ENCODE data around the gene DNAJB13. TPM values are rescaled to one million over a fixed set of nuclear protein-coding genes. Genes with fewer than 3 reads are reported as not detected.

Gene DNAJB13
- total and polyA plus RNA-seq, 2 of the 4 experiments (the other 2 are of a cell fraction): 0.18 to 0.48 TPM

DNA sequence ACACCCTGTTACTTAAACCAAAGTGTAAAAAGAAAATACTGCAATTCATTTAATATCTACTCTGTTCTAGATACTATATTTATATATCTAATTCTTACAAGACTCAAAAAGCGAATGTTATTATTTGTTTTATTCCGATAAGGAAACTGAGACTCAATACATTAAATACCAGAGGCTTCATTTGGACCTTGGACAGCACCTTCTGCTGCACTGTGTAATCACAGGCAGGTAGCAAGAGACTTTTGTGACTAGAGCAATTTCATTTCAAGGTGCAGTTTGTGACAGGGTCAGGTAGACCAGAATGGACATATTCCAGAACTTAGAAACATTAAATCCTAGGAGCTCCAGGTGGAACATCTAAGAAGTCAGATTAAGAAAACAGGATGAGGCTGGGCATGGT, 21.4 kb upstream of the DNAJB13 start:
- no peaks in the 10 kb centered on the region for H3K27me3 ChIP-seq (ENCODE audit: control insufficient read depth, insufficient read depth, low read length)
- no CpG with 5 or more reads among the region's 2 CpGs for WGBS, 2 experiments (ENCODE audit: extremely low coverage in 2 of 2, insufficient read length in 1 of 2)
- no peak overlapping the region for H3K4me2 ChIP-seq (ENCODE audit: low read depth, low read length)
- H3K4me3 ChIP-seq (ENCODE audit: insufficient read depth, low read depth, low read length): no peak overlapping the region
- H3K56ac ChIP-seq (ENCODE audit: extremely low read depth, insufficient read depth, low read length): no peak overlapping the region
- no peak overlapping the region for H4K8ac ChIP-seq (ENCODE audit: low read depth in 2 of 2, low read length in 2 of 2)
- H3K36me3 ChIP-seq (ENCODE audit: control insufficient read depth, insufficient read depth, low read length): peaks cover 25% of the 10 kb centered on the region
- CTCF ChIA-PET: no interaction called here
- H3K14ac ChIP-seq (replicated peaks; ENCODE audit: low read depth, low read length): no peak overlapping the region
- no peak overlapping the region for H3K4ac ChIP-seq (ENCODE audit: low read depth, low read length)
- in situ Hi-C loops (cut with MboI; ENCODE audit: low sequenced_read_pairs) (no loop called here), dilution Hi-C loops (cut with HindIII; ENCODE audit: low sequenced_read_pairs, unreplicated experiment) (no loop called here), intact Hi-C loops (cut with micrococcal nuclease) (no loop called here)
- POLR2A ChIA-PET (ENCODE audit: unreplicated experiment): no interaction called here
- no peaks in the 10 kb centered on the region for H4K20me1 ChIP-seq (ENCODE audit: insufficient read depth, low read length)
- H2BK5ac ChIP-seq (ENCODE audit: low read depth, low read length, poor library complexity, severe bottlenecking): no peak overlapping the region
- DNase-seq: no peak
- H4K91ac ChIP-seq (ENCODE audit: insufficient read depth, low read depth, low read length): no peak overlapping the region
- no peak overlapping the region for H2BK20ac ChIP-seq (ENCODE audit: low read depth, low read length)
- H2BK120ac ChIP-seq (ENCODE audit: low read depth, low read length): no peak overlapping the region
- no peak overlapping the region for H2AK5ac ChIP-seq (ENCODE audit: low read depth, low read length)
- H2AFZ ChIP-seq (replicated peaks; ENCODE audit: low read length, poor library complexity): no peak overlapping the region
- H2BK15ac ChIP-seq (ENCODE audit: low read depth, low read length): no peak overlapping the region
- H3K9me3 ChIP-seq (ENCODE audit: control insufficient read depth, insufficient read depth, low read length): no peaks in the 10 kb centered on the region
- no peak overlapping the region for H3K27ac ChIP-seq (ENCODE audit: insufficient read depth, low read length)
- no peak overlapping the region for H2AK9ac ChIP-seq (replicated peaks; ENCODE audit: low read depth, low read length, poor library complexity)
- no peak for TF ChIP-seq NFE2L2 (IDR thresholded peaks at IDR 0.05; ENCODE audit: low read depth, low read length)
- TF ChIP-seq RAD21 (IDR thresholded peaks at IDR 0.05; ENCODE audit: low read length): no peak
- TF ChIP-seq SMC3 (IDR thresholded peaks at IDR 0.05; ENCODE audit: low read depth, low read length): no peak
- TF ChIP-seq, protein P1, sequence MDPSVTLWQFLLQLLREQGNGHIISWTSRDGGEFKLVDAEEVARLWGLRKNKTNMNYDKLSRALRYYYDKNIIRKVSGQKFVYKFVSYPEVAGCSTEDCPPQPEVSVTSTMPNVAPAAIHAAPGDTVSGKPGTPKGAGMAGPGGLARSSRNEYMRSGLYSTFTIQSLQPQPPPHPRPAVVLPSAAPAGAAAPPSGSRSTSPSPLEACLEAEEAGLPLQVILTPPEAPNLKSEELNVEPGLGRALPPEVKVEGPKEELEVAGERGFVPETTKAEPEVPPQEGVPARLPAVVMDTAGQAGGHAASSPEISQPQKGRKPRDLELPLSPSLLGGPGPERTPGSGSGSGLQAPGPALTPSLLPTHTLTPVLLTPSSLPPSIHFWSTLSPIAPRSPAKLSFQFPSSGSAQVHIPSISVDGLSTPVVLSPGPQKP (IDR thresholded peaks at IDR 0.05; ENCODE audit: borderline replicate concordance, low read depth, low read length): no peak
- TF ChIP-seq, protein P2, sequence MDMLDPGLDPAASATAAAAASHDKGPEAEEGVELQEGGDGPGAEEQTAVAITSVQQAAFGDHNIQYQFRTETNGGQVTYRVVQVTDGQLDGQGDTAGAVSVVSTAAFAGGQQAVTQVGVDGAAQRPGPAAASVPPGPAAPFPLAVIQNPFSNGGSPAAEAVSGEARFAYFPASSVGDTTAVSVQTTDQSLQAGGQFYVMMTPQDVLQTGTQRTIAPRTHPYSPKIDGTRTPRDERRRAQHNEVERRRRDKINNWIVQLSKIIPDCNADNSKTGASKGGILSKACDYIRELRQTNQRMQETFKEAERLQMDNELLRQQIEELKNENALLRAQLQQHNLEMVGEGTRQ (IDR thresholded peaks at IDR 0.05; ENCODE audit: low read depth, low read length): no peak
- TF ChIP-seq CHD1 (IDR thresholded peaks at IDR 0.05; ENCODE audit: low read depth, low read length): no peak
- no peak for TF ChIP-seq MAZ (IDR thresholded peaks at IDR 0.05; ENCODE audit: borderline replicate concordance, low read depth, low read length)
- H3K9ac ChIP-seq (ENCODE audit: low read depth, low read length): no peak overlapping the region
- no TSS peak for BruUV-seq (replicated peaks)
- H3K18ac ChIP-seq (ENCODE audit: low read depth, low read length): no peak overlapping the region
- H3K23ac ChIP-seq (ENCODE audit: low read depth, low read length): no peak overlapping the region
- H4K5ac ChIP-seq (ENCODE audit: low read depth, low read length): no peak overlapping the region
- H3K4me1 ChIP-seq (ENCODE audit: control insufficient read depth, insufficient read depth, low read length): no peaks in the 10 kb centered on the region
- no peaks in the 10 kb centered on the region for H3K79me1 ChIP-seq (ENCODE audit: low read depth in 1 of 2, low read length in 2 of 2)
- ATAC-seq (ENCODE audit: low read depth): no peak
- no peaks in the 10 kb centered on the region for H3K9me1 ChIP-seq (ENCODE audit: insufficient read depth, low read length)

Measured in IMR-90 (cell line).